HG03442 (cell line): ENCODE data around the gene FRMD3.

ENCODE experiments used
- ATAC-seq: cut with Tn5 transposase; IDR thresholded peaks from one replicate; pipeline ENCODE4 v1.9.1; 2021; ENCODE audit warnings: mild to moderate bottlenecking, moderate library complexity; ENCODE audit not compliant: unreplicated experiment

Gene FRMD3

DNA sequence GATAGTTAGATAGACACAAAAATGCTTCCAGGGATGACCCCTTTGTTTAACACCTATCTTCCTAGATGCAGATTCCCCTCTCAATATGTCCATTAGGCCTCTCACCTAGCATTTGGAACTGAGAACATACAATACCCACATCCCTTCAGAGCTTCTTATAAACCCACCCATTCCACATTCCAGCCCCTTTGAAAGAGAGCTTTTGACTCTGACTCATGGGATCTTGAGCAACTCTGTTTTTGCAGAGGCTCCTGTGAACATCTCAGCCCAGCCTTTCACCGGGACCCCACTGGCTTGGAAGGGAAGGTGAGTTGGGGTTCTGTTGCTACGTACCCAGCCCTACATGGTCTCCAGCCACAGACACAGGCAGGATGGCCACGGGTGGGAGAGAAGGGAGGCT, 195.5 kb downstream of the FRMD3 start:
- no peak for ATAC-seq

- no peak for ATAC-seq
Measured at GRCh38 chr9:83342006-83342405, 196.2 kb downstream of the FRMD3 start.

GRCh38 chr9:83340451-83340850, 197.8 kb downstream of the FRMD3 start:
- ATAC-seq: no peak

GRCh38 chr9:83339435-83339834, 198.8 kb downstream of the FRMD3 start:
- no peak for ATAC-seq

GRCh38 chr9:83336706-83337105, 201.5 kb downstream of the FRMD3 start:
- ATAC-seq: no peak

- ATAC-seq: peak; percentile 54
Measured at GRCh38 chr9:83334320-83334719, 203.9 kb downstream of the FRMD3 start.

DNA sequence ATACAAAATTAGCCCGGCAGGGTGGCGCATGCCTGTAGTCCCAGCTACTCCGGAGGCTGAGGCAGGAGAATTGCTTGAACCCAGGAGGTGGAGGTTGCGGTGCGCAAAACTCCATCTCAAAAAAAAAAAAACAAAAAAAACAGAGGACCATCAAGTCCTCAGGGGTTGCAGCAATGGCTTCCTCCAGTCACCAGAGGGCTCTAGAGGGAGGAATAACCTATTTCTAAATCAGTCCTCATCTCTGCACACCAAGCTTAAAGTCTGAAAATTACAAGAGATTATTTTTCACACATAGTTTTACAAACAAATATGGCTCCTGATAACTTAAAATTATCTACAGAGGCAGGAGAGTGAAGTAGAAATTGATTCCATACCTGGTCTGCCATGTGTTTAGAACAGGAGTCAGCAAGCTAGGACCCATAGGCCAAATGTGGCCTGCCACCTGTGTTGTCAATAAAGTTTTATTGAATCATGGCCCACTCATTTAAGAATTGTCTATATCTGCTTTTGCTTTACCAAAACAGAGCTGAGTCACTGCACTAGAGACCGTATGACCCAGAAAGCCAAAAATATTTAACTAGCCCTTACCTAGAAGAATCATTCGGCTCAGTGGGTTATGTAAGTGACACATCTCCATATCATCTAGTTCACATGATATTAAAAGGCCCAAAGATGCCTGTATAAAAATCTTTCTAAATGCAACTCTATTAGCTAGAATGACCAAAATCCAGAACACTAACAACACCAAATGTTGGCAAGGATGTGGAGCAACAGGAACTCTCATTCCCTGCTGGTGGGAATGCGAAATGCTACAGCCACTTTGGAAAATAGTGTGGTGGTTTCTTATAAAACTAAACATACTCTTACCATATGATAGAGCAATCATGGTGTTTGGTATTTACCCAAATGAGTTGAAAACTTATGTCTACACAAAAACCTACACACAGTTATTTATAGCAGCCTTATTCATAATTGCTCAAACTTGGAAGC, 207.7 kb downstream of the FRMD3 start:
- ATAC-seq: no peak

- no peak for ATAC-seq
Measured at GRCh38 chr9:83327750-83328622, 210.2 kb downstream of the FRMD3 start.

DNA sequence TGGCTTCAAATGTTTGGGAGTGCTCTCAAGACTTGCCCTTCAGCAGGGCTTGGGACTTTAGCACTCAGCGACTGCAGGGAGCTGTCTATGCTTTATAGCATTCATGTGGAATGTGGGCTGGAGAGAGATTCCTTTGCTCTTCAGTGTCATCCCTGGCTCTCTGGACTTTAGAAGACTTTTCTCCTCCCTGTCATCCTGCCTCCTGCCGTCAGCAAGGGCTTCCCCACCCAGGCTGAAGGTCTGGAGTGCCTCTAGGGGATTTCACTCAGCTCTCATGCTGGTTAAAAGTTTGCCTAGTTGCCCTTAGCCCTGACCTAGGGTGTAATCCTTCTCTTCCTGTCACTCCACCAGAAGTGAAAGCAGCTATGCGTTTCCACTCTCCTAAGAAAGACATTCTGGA, 210.9 kb downstream of the FRMD3 start:
- ATAC-seq: no peak

- no peak for ATAC-seq
Measured at GRCh38 chr9:83323148-83323547, 215.1 kb downstream of the FRMD3 start.

GRCh38 chr9:83322438-83322837, 215.8 kb downstream of the FRMD3 start:
- ATAC-seq: no peak

DNA sequence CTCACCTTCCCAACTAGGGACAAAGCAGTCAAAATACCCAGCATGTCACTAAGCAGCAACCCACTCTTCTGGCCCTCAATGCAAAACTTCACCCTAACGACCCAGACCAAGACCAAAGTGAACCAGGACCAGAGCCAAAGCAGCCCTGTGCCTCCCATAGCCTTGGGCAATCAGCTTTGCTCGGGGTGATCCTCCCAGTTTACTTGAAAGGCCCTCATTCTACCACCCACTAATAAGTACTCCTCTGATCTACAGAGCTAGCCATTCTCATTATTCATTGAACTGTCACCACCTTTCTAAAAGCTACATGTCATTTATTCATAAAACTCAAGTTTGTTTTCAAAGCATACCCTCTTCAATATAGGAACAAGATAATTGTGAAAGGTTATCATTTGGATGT, 221.0 kb downstream of the FRMD3 start:
- no peak for ATAC-seq

DNA sequence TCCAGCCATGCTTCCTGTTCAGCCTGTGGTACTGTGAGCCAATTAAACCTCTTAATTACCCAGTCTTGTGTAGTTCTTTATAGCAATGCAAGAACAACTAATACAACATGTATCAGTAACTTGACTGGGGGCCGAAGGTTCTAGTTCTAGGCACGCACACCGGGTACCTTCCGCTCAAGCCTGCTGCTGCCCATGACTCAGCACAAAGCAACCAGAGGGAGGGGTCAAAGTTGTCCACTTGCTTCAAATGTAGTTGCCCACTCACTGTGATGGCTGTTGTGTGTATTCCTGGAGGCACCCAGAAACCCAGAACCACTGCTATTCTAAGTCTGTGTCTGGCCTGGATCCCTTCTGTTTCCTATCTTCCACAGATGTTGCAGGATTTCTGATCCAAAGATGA, 222.6 kb downstream of the FRMD3 start:
- ATAC-seq: no peak

- ATAC-seq: no peak
Measured at GRCh38 chr9:83313781-83314180, 224.4 kb downstream of the FRMD3 start.

- no peak for ATAC-seq
Measured at GRCh38 chr9:83312537-83312936, 225.7 kb downstream of the FRMD3 start.

- no peak for ATAC-seq
Measured at GRCh38 chr9:83307066-83307724, 231.0 kb downstream of the FRMD3 start.

DNA sequence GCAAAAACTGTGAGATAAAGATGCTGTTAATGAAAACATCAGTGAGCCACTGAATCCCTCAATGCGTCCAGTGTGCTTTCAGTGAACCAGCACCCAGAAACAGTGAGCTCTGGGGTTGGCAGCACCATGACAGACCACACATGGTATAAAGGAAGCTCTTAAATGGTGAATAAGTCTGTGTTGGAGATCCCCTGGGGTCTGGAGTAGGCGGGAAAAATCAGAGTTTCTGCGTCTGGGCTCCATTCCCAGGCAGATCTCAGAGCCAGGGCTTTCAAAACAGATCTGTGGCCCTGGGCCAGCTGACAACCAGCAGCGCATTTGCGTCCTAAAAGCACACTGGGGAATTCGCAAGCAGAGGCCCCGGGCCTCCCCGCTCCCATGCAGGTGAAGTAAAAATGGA, 233.5 kb downstream of the FRMD3 start:
- no peak for ATAC-seq

- ATAC-seq: peak; percentile 41
Measured at GRCh38 chr9:83299571-83299970, 238.6 kb downstream of the FRMD3 start.

- no peak for ATAC-seq
Measured at GRCh38 chr9:83299094-83299493, 239.1 kb downstream of the FRMD3 start.

GRCh38 chr9:83296123-83296522, 242.1 kb downstream of the FRMD3 start:
- ATAC-seq: peak; percentile 75

- ATAC-seq: no peak
Measured at GRCh38 chr9:83294816-83295215, 243.4 kb downstream of the FRMD3 start.
